ENCODE measurements around the gene GOLGA1. TPM values are rescaled to one million over a fixed set of nuclear protein-coding genes. Genes with fewer than 3 reads are reported as not detected.
"Not testable (repeated sequence)": the region's sequence is repeated elsewhere in the genome, so short reads cannot be mapped to it uniquely, and the experiment has no call there.

The GOLGA1 gene
- total RNA-seq, 1 donor from 2014 or later: 36.8 TPM

- no peak for DNase-seq (ENCODE audit: low spot score in 2 of 2)
- H3K27me3 ChIP-seq: no peaks in the 10 kb centered on the region
- peaks cover 15 to 21% of the 10 kb centered on the region in 2 donors for H3K36me3 ChIP-seq
- H3K9me3 ChIP-seq: no peaks in the 10 kb centered on the region
- peak overlapping the region; percentile 57 to 60 for H3K4me3 ChIP-seq
- intact Hi-C loops (cut with DNase I): loop anchor here (1.0 to 10.0 kb wide), 3 partner anchors 8 to 199 kb away; partner anchors contain the start of gene RPL35
- no peak for TF ChIP-seq CTCF (IDR thresholded peaks at IDR 0.05)
- H3K4me1 ChIP-seq: peaks cover 7 to 11% of the 10 kb centered on the region in 2 donors
- peak overlapping the region; percentile 28 to 50 for H3K27ac ChIP-seq
Measured at GRCh38 chr9:124853605-124854143, 87.2 kb downstream of the GOLGA1 start.

GRCh38 chr9:124852829-124853531 lies 87.9 kb downstream of the GOLGA1 start, which contains the start of gene WDR38:
Gene WDR38, plus strand, starts transcription at chr9:124853460. Its CDS starts 72 bp downstream, at chr9:124853532.
- peak; percentile 28 to 85 for DNase-seq (ENCODE audit: low spot score in 2 of 2)
- intact Hi-C loops (cut with DNase I): loop anchor here (1.0 to 10.0 kb wide), 3 partner anchors 8 to 198 kb away; partner anchors contain the start of gene RPL35
- TF ChIP-seq CTCF (IDR thresholded peaks at IDR 0.05): peak; percentile 92 to 98 (median 97)
- Histone ChIP-seq H3K36me3 (peaks cover 8 to 14% of the 10 kb centered on the region in 2 donors), H3K4me1 (peaks cover 7 to 11% of the 10 kb centered on the region in 2 donors), H3K27ac (peak within 1 kb of the TSS; percentile 28 to 50), H3K4me3 (peak within 1 kb of the TSS; percentile 57 to 60), H3K27me3 (no peaks in the 10 kb centered on the region), H3K9me3 (no peaks in the 10 kb centered on the region)

GRCh38 chr9:124852121-124852828 lies 88.6 kb downstream of the GOLGA1 start:
- TF ChIP-seq CTCF (IDR thresholded peaks at IDR 0.05): no peak
- intact Hi-C loops (cut with DNase I): loop anchor here (10.0 kb wide), 1 partner anchor 197 kb away; no protein-coding TSS in a partner anchor
- Histone ChIP-seq H3K9me3 (no peaks in the 10 kb centered on the region), H3K27ac (peak overlapping the region in 1 of 2 donors; percentile 50), H3K4me3 (peak overlapping the region; percentile 57 to 60), H3K36me3 (peaks cover under 1 to 7% of the 10 kb centered on the region in 2 donors), H3K4me1 (peaks cover 7 to 11% of the 10 kb centered on the region in 2 donors), H3K27me3 (no peaks in the 10 kb centered on the region)
- DNase-seq (ENCODE audit: low spot score in 2 of 2): no peak

- peaks cover 7 to 11% of the 10 kb centered on the region in 2 donors for H3K4me1 ChIP-seq
- no peak overlapping the region for H3K27ac ChIP-seq
- no peak overlapping the region for H3K4me3 ChIP-seq
- intact Hi-C loops (cut with DNase I): loop anchor here (10.0 kb wide), 1 partner anchor 195 kb away; no protein-coding TSS in a partner anchor
- TF ChIP-seq CTCF (IDR thresholded peaks at IDR 0.05): no peak
- no peaks in the 10 kb centered on the region for H3K9me3 ChIP-seq
- H3K36me3 ChIP-seq: no peaks in the 10 kb centered on the region
- DNase-seq (ENCODE audit: low spot score in 2 of 2): no peak
- no peaks in the 10 kb centered on the region for H3K27me3 ChIP-seq
Measured at GRCh38 chr9:124849801-124850200, 91.1 kb downstream of the GOLGA1 start.

- H3K4me3 ChIP-seq: no peak overlapping the region
- intact Hi-C loops (cut with DNase I): no loop called here
- no peak for TF ChIP-seq CTCF (IDR thresholded peaks at IDR 0.05)
Measured at GRCh38 chr9:124846969-124847368, 93.9 kb downstream of the GOLGA1 start.

GRCh38 chr9:124846467-124846866 lies 94.4 kb downstream of the GOLGA1 start:
- H3K27ac ChIP-seq; H3K27me3 ChIP-seq; H3K4me3 ChIP-seq; H3K9me3 ChIP-seq; H3K4me1 ChIP-seq; H3K36me3 ChIP-seq; intact Hi-C loops (cut with DNase I); DNase-seq (ENCODE audit: low spot score in 2 of 2): not testable (repeated sequence)

More at GRCh38 chr9:124846969-124847368, 93.9 kb downstream of the GOLGA1 start:
- H3K4me1 ChIP-seq: peaks cover 0 to 1% of the 10 kb centered on the region in 2 donors
- no peaks in the 10 kb centered on the region for H3K27me3 ChIP-seq
- no peaks in the 10 kb centered on the region for H3K9me3 ChIP-seq
- no peak overlapping the region for H3K27ac ChIP-seq
- no peaks in the 10 kb centered on the region for H3K36me3 ChIP-seq
- no peak for DNase-seq (ENCODE audit: low spot score in 2 of 2)
